AG04450 (cell line): ENCODE measurements around the gene SETD1A. TPM values are rescaled to one million over a fixed set of nuclear protein-coding genes. Genes with fewer than 3 reads are reported as not detected.

Experiments used
- CTCF ChIA-PET: fragments of 300-600, 350-600 bp; formaldehyde crosslinking; extraction: SDS; loops from one replicate; lab custom pipeline; 2022; ENCODE audit warnings: antibody characterized with exemption, inconsistent platforms; lab: Charles Lee
- POLR2A ChIA-PET: fragments of 350-600 bp; formaldehyde crosslinking; extraction: SDS; loops from one replicate; lab custom pipeline; 2021; ENCODE audit warnings: antibody characterized with exemption, inconsistent platforms; lab: Yijun Ruan, JAX
- DNase-seq: peaks from one replicate; pipeline ENCODE4 v3.0.0-alpha.2; 2011; ENCODE audit warnings: low read depth, low spot score
- H3K27ac ChIP-seq: one replicate; pipeline ENCODE4 v1.5.1; 2012; ENCODE audit warnings: low read depth, low read length, control low read depth
- H3K27me3 ChIP-seq: one replicate; pipeline ENCODE4 v1.6.0; 2012; ENCODE audit warnings: low read length; ENCODE audit not compliant: control insufficient read depth, insufficient read depth
- H3K4me3 ChIP-seq: 2 replicates; pipeline ENCODE4 v1.5.1; 2011; ENCODE audit warnings: mild to moderate bottlenecking, low read depth, low read length, control low read depth
- H3K9me3 ChIP-seq: 2 replicates; pipeline ENCODE4 v1.5.1; 2012; ENCODE audit warnings: low read length; ENCODE audit not compliant: control insufficient read depth, insufficient read depth
- polyA plus RNA-seq: library from polyadenylated mRNA; depleted of rRNA; stranded (reverse); fragments of >200 nt; gene quantifications from 2 replicates; pipeline ENCODE4 v1.2.3, GENCODE V29; 2011
- TF ChIP-seq, protein P1 (sequence below): IDR thresholded peaks from 2 replicates; pipeline ENCODE4 v1.5.1; 2011; ENCODE audit warnings: low read depth, low read length, control low read depth, inconsistent platforms

The SETD1A gene
- polyA plus RNA-seq, 1 experiment = 1.1 TPM

DNA sequence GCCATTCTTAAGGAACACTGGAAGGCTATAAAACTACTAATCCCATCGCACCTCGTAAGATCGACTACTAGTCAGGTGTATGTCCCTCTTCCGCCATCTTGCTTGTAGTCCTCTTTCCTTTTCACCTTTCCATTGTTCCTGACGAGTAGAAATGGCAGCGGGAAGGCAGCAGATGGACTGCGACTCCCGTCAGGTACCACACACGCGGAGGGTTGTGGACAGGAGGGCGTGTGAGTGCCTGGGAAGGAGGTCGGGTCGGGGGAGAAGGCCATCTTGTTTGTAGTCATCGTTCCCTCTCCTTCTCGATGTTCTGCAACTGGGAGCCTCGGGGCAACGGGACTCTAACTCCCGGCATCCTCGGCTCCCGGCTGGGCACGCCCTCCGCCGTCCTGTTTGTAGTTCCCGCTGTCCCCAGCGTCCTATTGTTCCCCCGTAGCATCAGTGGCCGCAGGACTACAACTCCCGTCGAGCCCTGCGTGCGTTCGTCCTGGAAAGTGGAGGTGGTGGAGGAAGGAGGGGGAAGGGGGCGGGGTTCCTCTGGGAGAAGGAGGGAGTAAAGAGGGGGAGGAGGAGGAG lies 34.5 kb upstream of the SETD1A start:
- Histone ChIP-seq H3K27ac (peak overlapping the region; percentile 97), H3K9me3 (no peaks in the 10 kb centered on the region), H3K4me3 (peak overlapping the region; percentile 94), H3K27me3 (no peaks in the 10 kb centered on the region)
- peak; percentile 99 for DNase-seq
- CTCF ChIA-PET = interaction anchor here (0.6 kb wide), 2 partner anchors 79 to 286 kb away, joined by 4 to 6 read pairs; no protein-coding TSS in a partner anchor
- TF ChIP-seq, protein P1, sequence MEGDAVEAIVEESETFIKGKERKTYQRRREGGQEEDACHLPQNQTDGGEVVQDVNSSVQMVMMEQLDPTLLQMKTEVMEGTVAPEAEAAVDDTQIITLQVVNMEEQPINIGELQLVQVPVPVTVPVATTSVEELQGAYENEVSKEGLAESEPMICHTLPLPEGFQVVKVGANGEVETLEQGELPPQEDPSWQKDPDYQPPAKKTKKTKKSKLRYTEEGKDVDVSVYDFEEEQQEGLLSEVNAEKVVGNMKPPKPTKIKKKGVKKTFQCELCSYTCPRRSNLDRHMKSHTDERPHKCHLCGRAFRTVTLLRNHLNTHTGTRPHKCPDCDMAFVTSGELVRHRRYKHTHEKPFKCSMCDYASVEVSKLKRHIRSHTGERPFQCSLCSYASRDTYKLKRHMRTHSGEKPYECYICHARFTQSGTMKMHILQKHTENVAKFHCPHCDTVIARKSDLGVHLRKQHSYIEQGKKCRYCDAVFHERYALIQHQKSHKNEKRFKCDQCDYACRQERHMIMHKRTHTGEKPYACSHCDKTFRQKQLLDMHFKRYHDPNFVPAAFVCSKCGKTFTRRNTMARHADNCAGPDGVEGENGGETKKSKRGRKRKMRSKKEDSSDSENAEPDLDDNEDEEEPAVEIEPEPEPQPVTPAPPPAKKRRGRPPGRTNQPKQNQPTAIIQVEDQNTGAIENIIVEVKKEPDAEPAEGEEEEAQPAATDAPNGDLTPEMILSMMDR = no peak
- POLR2A ChIA-PET = interaction anchor here (0.6 to 0.7 kb wide), 3 partner anchors 15 to 565 kb away, joined by 3 to 4 read pairs (median 3); partner anchors contain the start of gene ORAI3

DNA sequence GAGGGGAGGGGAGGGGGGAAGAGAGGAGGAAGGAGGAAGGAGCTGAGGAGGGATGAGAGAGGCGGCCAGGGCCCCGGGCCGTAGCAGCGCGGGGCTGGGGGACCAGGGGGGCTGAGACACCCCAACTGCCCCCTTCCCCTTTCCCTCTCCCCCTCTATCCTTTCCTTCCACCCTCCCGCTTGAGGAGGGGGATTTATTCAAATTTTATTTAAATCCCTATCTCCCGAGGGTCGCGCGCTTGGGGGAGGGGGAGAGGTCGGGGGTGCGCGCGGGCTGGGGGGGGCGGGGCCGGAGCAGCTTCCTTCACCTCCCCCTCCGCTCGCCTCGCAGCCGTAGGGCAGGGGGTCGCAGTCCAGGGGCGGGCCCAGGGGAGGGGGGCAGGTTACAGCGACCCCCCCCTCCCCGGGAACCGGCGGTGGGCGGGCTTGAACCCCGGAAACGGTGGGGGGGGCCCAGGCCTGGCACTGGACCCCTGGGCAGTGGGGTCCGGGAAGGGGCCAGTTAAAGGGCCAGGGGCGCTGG lies 33.9 kb upstream of the SETD1A start, which contains the start of gene FBXL19:
TSS of gene FBXL19 (plus strand) at position 19 of the 522 bp plus-strand sequence. CDS start 2,183 bp downstream, outside the sequence.
- POLR2A ChIA-PET = interaction anchor here (0.6 to 1.0 kb wide), 4 partner anchors 13 to 564 kb away, joined by 3 to 4 read pairs (median 3); partner anchors contain the start of gene ORAI3
- CTCF ChIA-PET = interaction anchor here (0.6 kb wide), 2 partner anchors 79 to 286 kb away, joined by 4 to 6 read pairs; no protein-coding TSS in a partner anchor
- no peak for DNase-seq

DNA sequence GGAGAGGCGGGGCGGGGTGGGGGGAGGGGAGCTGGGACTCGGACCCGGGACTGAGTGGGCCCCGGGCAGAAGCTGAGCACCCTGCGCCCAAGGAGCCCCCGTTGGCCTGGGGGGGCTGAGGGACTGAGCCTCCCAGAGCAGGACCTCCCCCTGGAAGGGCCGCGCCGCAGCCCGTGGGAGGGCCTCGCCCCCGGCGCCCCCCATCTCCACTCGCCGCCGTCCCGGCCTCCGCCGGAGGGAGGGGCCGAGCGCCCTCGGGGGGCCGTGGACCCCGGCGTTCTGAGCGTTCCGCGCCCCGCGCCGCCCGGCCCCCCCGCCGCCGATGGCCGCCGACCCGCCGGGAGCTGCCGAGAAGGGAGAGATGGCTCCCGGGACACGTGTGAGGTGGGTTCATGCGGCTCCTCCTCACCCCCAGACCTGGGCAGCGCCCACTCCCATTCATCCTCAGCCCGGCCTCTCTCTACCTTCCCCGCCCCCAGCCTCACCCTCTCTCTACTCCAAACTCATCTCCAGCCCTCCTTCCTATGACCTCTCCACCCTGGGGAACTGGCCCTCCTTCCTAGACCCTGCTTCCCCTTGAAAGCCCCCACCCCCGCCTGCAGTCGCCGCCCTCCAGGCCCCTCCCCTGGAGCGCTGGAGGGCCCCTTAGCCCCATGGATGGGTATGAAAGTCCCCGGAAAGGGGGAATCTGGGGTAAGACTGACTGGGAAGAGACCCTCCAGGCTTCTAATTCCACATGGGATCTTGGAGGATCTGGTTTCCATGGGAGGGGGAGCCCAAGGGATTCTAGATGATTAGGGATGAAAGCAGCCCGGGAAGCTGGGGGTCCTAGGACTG lies 33.3 kb upstream of the SETD1A start:
- TF ChIP-seq, protein P1 = no peak
- H3K4me3 ChIP-seq = peak overlapping the region; percentile 74
- no peak for DNase-seq
- H3K9me3 ChIP-seq = no peaks in the 10 kb centered on the region
- no peak overlapping the region for H3K27ac ChIP-seq
- CTCF ChIA-PET = interaction anchor here (0.6 kb wide), 1 partner anchor 80 kb away, joined by 6 read pairs; no protein-coding TSS in a partner anchor
- POLR2A ChIA-PET = interaction anchor here (0.7 to 1.0 kb wide), 3 partner anchors 12 to 16 kb away, joined by 3 read pairs; no protein-coding TSS in a partner anchor
- no peaks in the 10 kb centered on the region for H3K27me3 ChIP-seq

More for the DNA sequence above, 33.9 kb upstream of the SETD1A start, which contains the start of gene FBXL19:
- TF ChIP-seq, protein P1 = no peak
- H3K27me3 ChIP-seq = no peaks in the 10 kb centered on the region
- no peaks in the 10 kb centered on the region for H3K9me3 ChIP-seq
- peak within 1 kb of the TSS; percentile 94 for H3K4me3 ChIP-seq
- H3K27ac ChIP-seq = peak within 1 kb of the TSS; percentile 97

DNA sequence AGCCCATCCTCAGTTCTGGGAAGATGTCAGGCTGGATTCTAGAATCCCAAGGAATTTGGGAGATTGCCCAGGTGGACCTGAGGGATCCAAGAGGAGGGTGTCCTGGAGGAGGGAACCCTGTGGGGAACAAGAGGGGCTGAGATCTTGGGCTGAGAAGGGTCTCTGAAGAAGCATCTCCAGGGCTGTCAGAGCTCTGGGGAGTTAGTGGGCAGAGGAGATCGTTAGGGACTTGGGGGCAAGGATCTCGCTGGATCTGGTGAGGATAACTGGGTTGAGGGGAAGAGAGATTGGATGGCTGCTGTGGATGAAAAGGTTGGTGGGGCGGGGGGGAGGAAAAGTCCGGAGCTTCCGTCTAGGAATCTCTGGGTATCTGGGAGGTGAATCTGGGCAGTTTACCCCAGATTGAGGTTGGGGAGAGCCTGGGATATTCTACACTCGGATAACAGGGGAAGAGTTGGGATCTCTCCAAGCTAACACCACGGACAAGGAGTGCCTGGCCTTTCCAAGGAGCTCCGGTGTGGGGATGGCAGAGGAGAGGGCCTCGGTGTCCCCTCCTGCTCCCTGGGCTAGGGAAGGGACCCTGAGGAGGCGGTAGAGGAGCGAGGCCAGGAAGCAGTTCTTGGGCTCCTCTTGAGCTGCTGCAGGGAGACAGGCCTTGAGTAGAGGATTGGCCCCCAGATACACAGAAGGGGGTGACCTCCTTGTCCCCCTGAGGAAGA lies 32.5 kb upstream of the SETD1A start:
- Histone ChIP-seq H3K27ac (no peak overlapping the region), H3K9me3 (no peaks in the 10 kb centered on the region), H3K27me3 (no peaks in the 10 kb centered on the region), H3K4me3 (peak overlapping the region; percentile 74)
- POLR2A ChIA-PET = interaction anchor here (0.8 kb wide), 1 partner anchor 15 kb away, joined by 3 read pairs; no protein-coding TSS in a partner anchor
- TF ChIP-seq, protein P1 = no peak
- DNase-seq = no peak
- CTCF ChIA-PET = interaction anchor here (1.1 kb wide), 1 partner anchor 29 kb away, joined by 5 read pairs; no protein-coding TSS in a partner anchor
